Measurements from ENCODE around the gene BHLHA15. TPM values are rescaled to one million over a fixed set of nuclear protein-coding genes. Genes with fewer than 3 reads are reported as not detected.

The BHLHA15 gene
- total and polyA plus RNA-seq, 2 of the 13 experiments (the other 11 are each of a cell fraction or from before 2014, with no cell fraction given): 1.9 to 6.1 TPM

- TF ChIP-seq PLSCR1 (CRISPR knock-in tag; IDR thresholded peaks at IDR 0.05; ENCODE audit: borderline replicate concordance) (no peak), PRDM15 (CRISPR knock-in tag; IDR thresholded peaks at IDR 0.05) (no peak), ZSCAN30 (CRISPR knock-in tag; IDR thresholded peaks at IDR 0.05) (no peak), REXO4 (CRISPR knock-in tag; IDR thresholded peaks at IDR 0.05; ENCODE audit: borderline replicate concordance) (no peak), AFF4 (CRISPR knock-in tag; IDR thresholded peaks at IDR 0.05) (no peak), ZNF34 (CRISPR knock-in tag; IDR thresholded peaks at IDR 0.05; ENCODE audit: borderline replicate concordance) (no peak), ZNF510 (CRISPR knock-in tag; IDR thresholded peaks at IDR 0.05; ENCODE audit: low read depth) (no peak), ISL2 (CRISPR knock-in tag; IDR thresholded peaks at IDR 0.05) (0 out of 2 replicates have a peak, but pooled peaks have one; percentile 8), ELK4 (CRISPR knock-in tag; IDR thresholded peaks at IDR 0.05; ENCODE audit: borderline replicate concordance) (no peak), TOPORS (CRISPR knock-in tag; IDR thresholded peaks at IDR 0.05) (no peak), FUBP1 (CRISPR knock-in tag; IDR thresholded peaks at IDR 0.05; ENCODE audit: borderline replicate concordance) (no peak), ZFX (CRISPR knock-in tag; IDR thresholded peaks at IDR 0.05; ENCODE audit: low read depth) (0 out of 2 replicates have a peak, but pooled peaks have one; percentile 25), MAX (IDR thresholded peaks at IDR 0.05) (peak; percentile 93), AGO1 (IDR thresholded peaks at IDR 0.05; ENCODE audit: low read depth, low read length, poor library complexity, severe bottlenecking) (no peak), CEBPG (CRISPR knock-in tag; IDR thresholded peaks at IDR 0.05) (no peak), ZBTB42 (CRISPR knock-in tag; IDR thresholded peaks at IDR 0.05) (no peak)
Observed at GRCh38 chr7:98211676-98212531, 665 bp downstream of the BHLHA15 start (continued).

Measured in HepG2 (cell line).